Measurements from ENCODE around the gene FHDC1. TPM values are rescaled to one million over a fixed set of nuclear protein-coding genes. Genes with fewer than 3 reads are reported as not detected.

FHDC1 gene, protein sequence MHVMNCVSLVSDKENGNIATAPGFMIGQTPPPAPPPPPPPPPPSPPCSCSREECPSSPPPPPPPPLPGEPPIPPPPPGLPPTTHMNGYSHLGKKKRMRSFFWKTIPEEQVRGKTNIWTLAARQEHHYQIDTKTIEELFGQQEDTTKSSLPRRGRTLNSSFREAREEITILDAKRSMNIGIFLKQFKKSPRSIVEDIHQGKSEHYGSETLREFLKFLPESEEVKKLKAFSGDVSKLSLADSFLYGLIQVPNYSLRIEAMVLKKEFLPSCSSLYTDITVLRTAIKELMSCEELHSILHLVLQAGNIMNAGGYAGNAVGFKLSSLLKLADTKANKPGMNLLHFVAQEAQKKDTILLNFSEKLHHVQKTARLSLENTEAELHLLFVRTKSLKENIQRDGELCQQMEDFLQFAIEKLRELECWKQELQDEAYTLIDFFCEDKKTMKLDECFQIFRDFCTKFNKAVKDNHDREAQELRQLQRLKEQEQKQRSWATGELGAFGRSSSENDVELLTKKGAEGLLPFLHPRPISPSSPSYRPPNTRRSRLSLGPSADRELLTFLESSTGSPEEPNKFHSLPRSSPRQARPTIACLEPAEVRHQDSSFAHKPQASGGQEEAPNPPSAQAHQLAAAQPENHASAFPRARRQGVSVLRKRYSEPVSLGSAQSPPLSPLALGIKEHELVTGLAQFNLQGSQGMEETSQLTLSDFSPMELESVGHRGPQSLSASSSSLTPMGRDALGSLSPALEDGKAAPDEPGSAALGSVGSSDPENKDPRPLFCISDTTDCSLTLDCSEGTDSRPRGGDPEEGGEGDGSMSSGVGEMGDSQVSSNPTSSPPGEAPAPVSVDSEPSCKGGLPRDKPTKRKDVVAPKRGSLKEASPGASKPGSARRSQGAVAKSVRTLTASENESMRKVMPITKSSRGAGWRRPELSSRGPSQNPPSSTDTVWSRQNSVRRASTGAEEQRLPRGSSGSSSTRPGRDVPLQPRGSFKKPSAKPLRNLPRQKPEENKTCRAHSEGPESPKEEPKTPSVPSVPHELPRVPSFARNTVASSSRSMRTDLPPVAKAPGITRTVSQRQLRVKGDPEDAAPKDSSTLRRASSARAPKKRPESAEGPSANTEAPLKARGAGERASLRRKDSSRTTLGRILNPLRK
- 0.21 TPM for total RNA-seq (2021; ENCODE audit: unreplicated experiment)
- 0.11 TPM for polyA plus RNA-seq (2012; ENCODE audit: insufficient read length)
- percentile 28 among the genes with signal in this experiment for Bru-seq, nascent RNA
- BruChase-seq, experiment 1, labeled RNA remaining after a 2-hour chase: percentile 30 among the genes with signal in this experiment
- percentile 29 among the genes with signal in this experiment for BruChase-seq, experiment 2, labeled RNA remaining after a 6-hour chase
- long read RNA-seq: 0 reads

DNA sequence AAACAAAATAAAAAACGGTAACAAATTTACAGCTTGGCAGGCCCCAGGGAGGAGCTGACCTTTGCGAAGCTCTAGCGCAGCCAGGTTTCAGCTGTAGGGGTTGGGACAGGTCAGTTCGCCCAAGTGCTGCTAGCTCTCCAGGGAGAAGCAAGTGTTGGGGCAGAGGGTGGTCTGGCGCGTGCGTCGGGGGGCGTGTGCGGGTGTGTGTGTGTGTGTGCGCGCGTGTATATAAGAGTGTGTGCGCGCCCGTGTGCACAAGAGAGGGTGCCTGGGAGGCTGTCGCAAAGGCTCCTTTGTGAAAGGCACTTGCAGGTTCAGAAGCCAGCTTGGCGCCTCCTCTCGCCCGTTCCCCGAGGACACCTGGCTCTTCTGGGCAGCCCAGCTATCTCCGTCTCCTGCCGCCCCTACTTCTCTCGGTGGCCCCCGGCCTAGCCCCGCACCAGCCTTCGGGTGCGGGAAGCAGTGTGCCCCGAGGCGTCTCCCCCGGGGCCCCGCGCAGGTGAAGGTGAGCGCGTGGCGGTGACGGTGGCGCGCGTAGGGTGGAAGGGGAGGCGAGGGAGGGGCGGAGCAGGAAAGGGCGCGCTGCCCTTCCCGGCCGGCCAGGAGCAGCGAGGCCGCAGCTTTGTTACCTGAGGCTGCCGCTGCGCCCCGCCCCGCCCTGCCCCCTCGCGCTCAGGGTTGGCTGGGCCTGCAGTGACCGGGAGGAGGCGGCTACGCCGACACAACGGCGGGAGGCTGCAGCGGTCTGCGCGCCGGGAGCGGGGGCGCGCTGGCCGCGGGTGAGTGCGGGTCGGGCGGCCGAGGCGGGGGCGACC is at the start of gene FHDC1:
TSS of gene FHDC1 (plus strand) at position 693 of the 815 bp plus-strand sequence. CDS start 6,735 bp downstream, outside the sequence.
- intact Hi-C loops (cut with micrococcal nuclease; ENCODE audit: unreplicated experiment) (no loop called here), in situ Hi-C loops (cut with HindIII; ENCODE audit: low pct_unique_long_range_greater_than_20kb, low sequenced_read_pairs) (no loop called here)
- TF ChIP-seq TCF7L2 (IDR thresholded peaks at IDR 0.05; ENCODE audit: low read depth, low read length): no peak
- no peak for TF ChIP-seq POLR2AphosphoS5 (IDR thresholded peaks at IDR 0.05; ENCODE audit: low read depth, low read length)
- TF ChIP-seq, protein P1, sequence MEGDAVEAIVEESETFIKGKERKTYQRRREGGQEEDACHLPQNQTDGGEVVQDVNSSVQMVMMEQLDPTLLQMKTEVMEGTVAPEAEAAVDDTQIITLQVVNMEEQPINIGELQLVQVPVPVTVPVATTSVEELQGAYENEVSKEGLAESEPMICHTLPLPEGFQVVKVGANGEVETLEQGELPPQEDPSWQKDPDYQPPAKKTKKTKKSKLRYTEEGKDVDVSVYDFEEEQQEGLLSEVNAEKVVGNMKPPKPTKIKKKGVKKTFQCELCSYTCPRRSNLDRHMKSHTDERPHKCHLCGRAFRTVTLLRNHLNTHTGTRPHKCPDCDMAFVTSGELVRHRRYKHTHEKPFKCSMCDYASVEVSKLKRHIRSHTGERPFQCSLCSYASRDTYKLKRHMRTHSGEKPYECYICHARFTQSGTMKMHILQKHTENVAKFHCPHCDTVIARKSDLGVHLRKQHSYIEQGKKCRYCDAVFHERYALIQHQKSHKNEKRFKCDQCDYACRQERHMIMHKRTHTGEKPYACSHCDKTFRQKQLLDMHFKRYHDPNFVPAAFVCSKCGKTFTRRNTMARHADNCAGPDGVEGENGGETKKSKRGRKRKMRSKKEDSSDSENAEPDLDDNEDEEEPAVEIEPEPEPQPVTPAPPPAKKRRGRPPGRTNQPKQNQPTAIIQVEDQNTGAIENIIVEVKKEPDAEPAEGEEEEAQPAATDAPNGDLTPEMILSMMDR (IDR thresholded peaks at IDR 0.05): 0 out of 2 replicates have a peak, but pooled peaks have one; percentile 2
- POLR2A ChIA-PET: no interaction called here
- no peak within 1 kb of the TSS for H3K27ac ChIP-seq (ENCODE audit: low read length)
- H3K27me3 ChIP-seq (ENCODE audit: control insufficient read depth, insufficient read depth, low read length): peaks cover 5% of the 10 kb centered on the region; the same call in 1 of the 2 replicates
- CTCF ChIA-PET: interaction anchor here (0.6 to 1.7 kb wide), 2 partner anchors 192 to 217 kb away, joined by 5 to 9 read pairs; no protein-coding TSS in a partner anchor
- peak within 1 kb of the TSS; percentile 42 to 50 for H3K4me3 ChIP-seq (ENCODE audit: low read depth in 2 of 2, low read length in 2 of 2)
- no peaks in the 10 kb centered on the region for H3K36me3 ChIP-seq (ENCODE audit: control insufficient read depth, insufficient read depth, low read length)
- BruUV-seq (replicated peaks): no TSS peak
- ATAC-seq (peak; percentile 75), DNase-seq (ENCODE audit: low read depth, low spot score) (no peak)
- H3K4me1 ChIP-seq (ENCODE audit: control insufficient read depth, insufficient read depth, low read length): no peaks in the 10 kb centered on the region
- H3K9me3 ChIP-seq (ENCODE audit: control insufficient read depth, insufficient read depth, low read depth, low read length): no peaks in the 10 kb centered on the region

DNA sequence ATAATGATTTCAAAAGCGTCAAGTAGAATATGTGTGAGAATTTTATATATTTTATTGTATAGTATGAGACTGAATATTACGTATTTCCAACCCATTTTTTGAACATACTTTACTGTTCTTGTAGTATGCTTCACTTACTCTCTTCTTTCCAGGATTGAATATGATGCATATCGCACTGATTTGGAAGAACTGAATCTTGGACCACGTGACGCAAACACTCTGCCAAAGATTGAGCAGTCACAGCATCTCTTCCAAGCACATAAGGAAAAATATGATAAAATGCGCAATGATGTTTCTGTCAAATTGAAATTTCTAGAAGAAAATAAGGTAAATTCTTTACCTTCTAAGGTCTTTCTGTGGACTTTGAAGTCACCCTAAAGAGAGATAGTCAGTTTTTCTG is 48.1 kb upstream of the FHDC1 start:
- Histone ChIP-seq H3K9me3 (ENCODE audit: control insufficient read depth, insufficient read depth, low read depth, low read length) (no peaks in the 10 kb centered on the region), H3K36me3 (ENCODE audit: control insufficient read depth, insufficient read depth, low read length) (no peaks in the 10 kb centered on the region), H3K4me3 (ENCODE audit: low read depth in 2 of 2, low read length in 2 of 2) (no peak overlapping the region), H3K4me1 (ENCODE audit: control insufficient read depth, insufficient read depth, low read length) (no peaks in the 10 kb centered on the region), H3K27ac (ENCODE audit: low read length) (no peak overlapping the region), H3K27me3 (ENCODE audit: control insufficient read depth, insufficient read depth, low read length) (no peaks in the 10 kb centered on the region)
- no peak for DNase-seq (ENCODE audit: low read depth, low spot score)
- ChIA-PET CTCF (no interaction called here), POLR2A (no interaction called here)
- no peak for ATAC-seq
- no TSS peak for BruUV-seq (replicated peaks)
- in situ Hi-C loops (cut with HindIII; ENCODE audit: low pct_unique_long_range_greater_than_20kb, low sequenced_read_pairs): no loop called here
- intact Hi-C loops (cut with micrococcal nuclease; ENCODE audit: unreplicated experiment): no loop called here
- TF ChIP-seq, protein P1 (IDR thresholded peaks at IDR 0.05): no peak
- TF ChIP-seq TCF7L2 (IDR thresholded peaks at IDR 0.05; ENCODE audit: low read depth, low read length) (no peak), POLR2AphosphoS5 (IDR thresholded peaks at IDR 0.05; ENCODE audit: low read depth, low read length) (no peak), SIN3A (IDR thresholded peaks at IDR 0.05; ENCODE audit: borderline replicate concordance, insufficient read depth, low read depth, low read length) (no peak)
- TF ChIP-seq, protein P2, sequence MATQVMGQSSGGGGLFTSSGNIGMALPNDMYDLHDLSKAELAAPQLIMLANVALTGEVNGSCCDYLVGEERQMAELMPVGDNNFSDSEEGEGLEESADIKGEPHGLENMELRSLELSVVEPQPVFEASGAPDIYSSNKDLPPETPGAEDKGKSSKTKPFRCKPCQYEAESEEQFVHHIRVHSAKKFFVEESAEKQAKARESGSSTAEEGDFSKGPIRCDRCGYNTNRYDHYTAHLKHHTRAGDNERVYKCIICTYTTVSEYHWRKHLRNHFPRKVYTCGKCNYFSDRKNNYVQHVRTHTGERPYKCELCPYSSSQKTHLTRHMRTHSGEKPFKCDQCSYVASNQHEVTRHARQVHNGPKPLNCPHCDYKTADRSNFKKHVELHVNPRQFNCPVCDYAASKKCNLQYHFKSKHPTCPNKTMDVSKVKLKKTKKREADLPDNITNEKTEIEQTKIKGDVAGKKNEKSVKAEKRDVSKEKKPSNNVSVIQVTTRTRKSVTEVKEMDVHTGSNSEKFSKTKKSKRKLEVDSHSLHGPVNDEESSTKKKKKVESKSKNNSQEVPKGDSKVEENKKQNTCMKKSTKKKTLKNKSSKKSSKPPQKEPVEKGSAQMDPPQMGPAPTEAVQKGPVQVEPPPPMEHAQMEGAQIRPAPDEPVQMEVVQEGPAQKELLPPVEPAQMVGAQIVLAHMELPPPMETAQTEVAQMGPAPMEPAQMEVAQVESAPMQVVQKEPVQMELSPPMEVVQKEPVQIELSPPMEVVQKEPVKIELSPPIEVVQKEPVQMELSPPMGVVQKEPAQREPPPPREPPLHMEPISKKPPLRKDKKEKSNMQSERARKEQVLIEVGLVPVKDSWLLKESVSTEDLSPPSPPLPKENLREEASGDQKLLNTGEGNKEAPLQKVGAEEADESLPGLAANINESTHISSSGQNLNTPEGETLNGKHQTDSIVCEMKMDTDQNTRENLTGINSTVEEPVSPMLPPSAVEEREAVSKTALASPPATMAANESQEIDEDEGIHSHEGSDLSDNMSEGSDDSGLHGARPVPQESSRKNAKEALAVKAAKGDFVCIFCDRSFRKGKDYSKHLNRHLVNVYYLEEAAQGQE (IDR thresholded peaks at IDR 0.05; ENCODE audit: insufficient read depth in 1 of 2, low read depth in 2 of 2, low read length in 1 of 2): no peak
